ENCODE data around the gene LRTM1. TPM values are rescaled to one million over a fixed set of nuclear protein-coding genes. Genes with fewer than 3 reads are reported as not detected.
A peak's percentile ranks its signal among the peaks of the same experiment; 100 is the strongest.

The LRTM1 gene
- total RNA-seq, 1 donor from 2014 or later: not detected

- Histone ChIP-seq H3K4me3 (no peak overlapping the region), H3K27me3 (no peaks in the 10 kb centered on the region), H3F3A (ENCODE audit: low read depth) (no peaks in the 10 kb centered on the region), H3K36me3 (no peaks in the 10 kb centered on the region), H3K27ac (no peak overlapping the region), H4K20me1 (ENCODE audit: low read depth) (no peaks in the 10 kb centered on the region), H3K4me1 (peaks cover 4% of the 10 kb centered on the region), H2AFZ (replicated peaks) (no peak overlapping the region), H3K79me2 (ENCODE audit: low read depth) (no peaks in the 10 kb centered on the region), H3K4me2 (no peak overlapping the region), H3K9me3 (ENCODE audit: low read depth) (no peaks in the 10 kb centered on the region), H3K9ac (no peak overlapping the region)
- Mint-ChIP-seq H3K27me3 (ENCODE audit: insufficient read depth, low read depth) (no peaks in the 10 kb centered on the region), H3K27ac (no peak overlapping the region), H3K9me3 (no peaks in the 10 kb centered on the region), H3K36me3 (no peaks in the 10 kb centered on the region), H3K4me3 (no peak overlapping the region), H3K4me1 (peaks cover 4% of the 10 kb centered on the region)
- no peak for DNase-seq (ENCODE audit: low spot score)
- TF ChIP-seq EZH2phosphoT487 (IDR thresholded peaks at IDR 0.05): no peak
- TF ChIP-seq CTCF (IDR thresholded peaks at IDR 0.05): no peak
- TF ChIP-seq EZH2 (IDR thresholded peaks at IDR 0.05): no peak
Measured at GRCh38 chr3:54873059-54874010, 54.5 kb downstream of the LRTM1 start.

- TF ChIP-seq EZH2 (IDR thresholded peaks at IDR 0.05): no peak
- no peak for TF ChIP-seq EZH2phosphoT487 (IDR thresholded peaks at IDR 0.05)
- no peak for TF ChIP-seq CTCF (IDR thresholded peaks at IDR 0.05)
- DNase-seq (ENCODE audit: low spot score): no peak
- Histone ChIP-seq H3K27ac (no peak overlapping the region), H2AFZ (replicated peaks) (no peak overlapping the region), H3K4me1 (peaks cover 4% of the 10 kb centered on the region), H3K4me2 (no peak overlapping the region), H4K20me1 (ENCODE audit: low read depth) (no peaks in the 10 kb centered on the region), H3K9ac (no peak overlapping the region), H3F3A (ENCODE audit: low read depth) (no peaks in the 10 kb centered on the region), H3K79me2 (ENCODE audit: low read depth) (no peaks in the 10 kb centered on the region), H3K36me3 (no peaks in the 10 kb centered on the region), H3K4me3 (no peak overlapping the region), H3K27me3 (no peaks in the 10 kb centered on the region), H3K9me3 (ENCODE audit: low read depth) (no peaks in the 10 kb centered on the region)
- Mint-ChIP-seq H3K9me3 (no peaks in the 10 kb centered on the region), H3K27ac (no peak overlapping the region), H3K27me3 (ENCODE audit: insufficient read depth, low read depth) (no peaks in the 10 kb centered on the region), H3K4me1 (peaks cover 4% of the 10 kb centered on the region), H3K4me3 (no peak overlapping the region), H3K36me3 (no peaks in the 10 kb centered on the region)
Measured at GRCh38 chr3:54871867-54872266, 56.0 kb downstream of the LRTM1 start.

GRCh38 chr3:54870423-54870822 is 57.4 kb downstream of the LRTM1 start:
- H3K4me1 Mint-ChIP-seq: peaks cover 4% of the 10 kb centered on the region
- no peak overlapping the region for H3K27ac ChIP-seq
- no peaks in the 10 kb centered on the region for H3K36me3 Mint-ChIP-seq
- no peak overlapping the region for H3K4me2 ChIP-seq
- H3K9ac ChIP-seq: no peak overlapping the region
- no peak overlapping the region for H3K4me3 Mint-ChIP-seq
- no peak overlapping the region for H3K4me3 ChIP-seq
- no peaks in the 10 kb centered on the region for H3K9me3 Mint-ChIP-seq
- H2AFZ ChIP-seq (replicated peaks): no peak overlapping the region
- H3F3A ChIP-seq (ENCODE audit: low read depth): no peaks in the 10 kb centered on the region
- peaks cover 2% of the 10 kb centered on the region for H3K27me3 Mint-ChIP-seq (ENCODE audit: insufficient read depth, low read depth)
- no peaks in the 10 kb centered on the region for H3K9me3 ChIP-seq (ENCODE audit: low read depth)
- H3K27ac Mint-ChIP-seq: no peak overlapping the region
- DNase-seq (ENCODE audit: low spot score): peak; percentile 60
- H3K36me3 ChIP-seq: no peaks in the 10 kb centered on the region
- H3K4me1 ChIP-seq: peaks cover 4% of the 10 kb centered on the region
- no peaks in the 10 kb centered on the region for H3K79me2 ChIP-seq (ENCODE audit: low read depth)
- no peaks in the 10 kb centered on the region for H3K27me3 ChIP-seq
- no peaks in the 10 kb centered on the region for H4K20me1 ChIP-seq (ENCODE audit: low read depth)
- TF ChIP-seq EZH2phosphoT487 (IDR thresholded peaks at IDR 0.05) (no peak), CTCF (IDR thresholded peaks at IDR 0.05) (peak; percentile 62)

Data from neural progenitor cell (in vitro differentiated cells).